HepG2 (cell line): ENCODE results near the gene PARD3. TPM values are rescaled to one million over a fixed set of nuclear protein-coding genes. Genes with fewer than 3 reads are reported as not detected.

ENCODE experiments used
- ATAC-seq: fragments of 200-7000 bp; cut with Tn5 transposase; 3 replicates; pipeline ENCODE4 v1.9.1; 2020; ENCODE audit warnings: mild to moderate bottlenecking, moderate library complexity
- BruUV-seq: library from RNA; stranded (reverse); fragments of 400-500 nt; replicated peaks from 2 replicates; lab custom pipeline; 2021; lab: Mats Ljungman, UMichigan
- CTCF ChIA-PET: fragments of 300-600 bp; formaldehyde crosslinking; extraction: SDS; loops from one replicate; lab custom pipeline; 2021; ENCODE audit warnings: low total read pairs, inconsistent platforms, low intra/inter-chr PET ratio; lab: Yijun Ruan, JAX
- POLR2A ChIA-PET: fragments of 350-600 bp; sonication (Branson Sonifier 250); formaldehyde crosslinking; loops from one replicate; lab custom pipeline; 2020; ENCODE audit warnings: antibody characterized with exemption, inconsistent platforms; lab: Yijun Ruan, JAX
- DNase-seq: peaks from one replicate; pipeline ENCODE4 v3.0.0-alpha.2; 2015; ENCODE audit warnings: low spot score
- FAIRE-seq: peaks from 3 replicates; lab custom pipeline; 2011; peaks lifted over from hg19 to GRCh38; lab: Jason Lieb, UNC
- H2AFZ ChIP-seq: one replicate; pipeline ENCODE4 v1.6.1; 2011; ENCODE audit warnings: low read length, inconsistent platforms
- H3K27ac ChIP-seq: fragments of 300-600 bp; 3 replicates; pipeline ENCODE4 v1.8.0; 2011; ENCODE audit warnings: mixed run types, mild to moderate bottlenecking, mixed read lengths, low read length, inconsistent platforms; ENCODE audit not compliant: insufficient read depth; ENCODE audit errors: extremely low read length
- H3K27me3 ChIP-seq, 2 experiments: fragments of 200-600 bp in 1 of 2; 2 replicates in 1 of 2; 3 replicates in 1 of 2; pipeline versions ENCODE4 v1.6.0 to v1.8.0; 2011; ENCODE audit warnings: low read length in 2 of 2, mild to moderate bottlenecking in 2 of 2, moderate library complexity in 2 of 2, inconsistent platforms in 1 of 2; ENCODE audit not compliant: insufficient read depth in 2 of 2, control insufficient read depth in 1 of 2
- H3K36me3 ChIP-seq, 2 experiments: fragments of 200-600 bp in 1 of 2; replicated peaks in 1 of 2; 2 replicates in 1 of 2; 3 replicates in 1 of 2; pipeline versions ENCODE4 v1.5.1 to v1.8.0; 2011; ENCODE audit warnings: low read length in 2 of 2, inconsistent platforms in 1 of 2; ENCODE audit not compliant: insufficient read depth in 2 of 2, control insufficient read depth in 1 of 2
- H3K4me1 ChIP-seq: 2 replicates; pipeline ENCODE4 v1.5.1; 2012; ENCODE audit warnings: low read length, inconsistent platforms; ENCODE audit not compliant: insufficient read depth
- H3K4me2 ChIP-seq: 2 replicates; pipeline ENCODE4 v1.6.0; 2011; ENCODE audit warnings: low read depth, low read length, inconsistent platforms
- H3K4me3 ChIP-seq, 3 experiments: fragments of 200-600 bp in 1 of 3; sonication (generic), shearing (Covaris generic) in 1 of 3; replicated peaks in 1 of 3; 2 replicates each; pipeline ENCODE4 v1.5.1; 2011 to 2016; ENCODE audit warnings: low read length in 3 of 3, inconsistent platforms in 2 of 3, low read depth in 2 of 3, mild to moderate bottlenecking in 2 of 3, control low read depth in 1 of 3, mixed read lengths in 1 of 3; ENCODE audit not compliant: insufficient read depth in 1 of 3
- H3K79me2 ChIP-seq: one replicate; pipeline ENCODE4 v1.6.1; 2011; ENCODE audit warnings: low read length, inconsistent platforms; ENCODE audit not compliant: insufficient read depth
- H3K9ac ChIP-seq: 2 replicates; pipeline ENCODE4 v1.6.0; 2011; ENCODE audit warnings: mild to moderate bottlenecking, low read depth, low read length, inconsistent platforms; ENCODE audit not compliant: insufficient read depth
- H3K9me3 ChIP-seq: 2 replicates; pipeline ENCODE4 v1.5.1; 2012; ENCODE audit warnings: mild to moderate bottlenecking, low read length
- H4K20me1 ChIP-seq: 2 replicates; pipeline ENCODE4 v1.6.0; 2011; ENCODE audit warnings: inconsistent platforms, mild to moderate bottlenecking, low read length, moderate library complexity; ENCODE audit not compliant: insufficient read depth
- KLF6 ChIP-seq: IDR thresholded peaks from 2 replicates; pipeline ENCODE4 v1.8.0; 2016; ENCODE audit warnings: missing biosample characterization, missing genetic modification reagents
- MAFK ChIP-seq, 2 experiments: IDR thresholded peaks in 1 of 2; conservative IDR thresholded peaks in 1 of 2; 2 replicates each; pipeline ENCODE4 v1.6.1; 2011; ENCODE audit warnings: improper control_type of control experiment in 2 of 2, low read length in 2 of 2
- PAF1 ChIP-seq: IDR thresholded peaks from 2 replicates; pipeline ENCODE4 v1.6.1; 2016; ENCODE audit warnings: missing genetic modification reagents, missing compliant biosample characterization
- SP140L ChIP-seq: sonication (generic); formaldehyde crosslinking; IDR thresholded peaks from 2 replicates; pipeline ENCODE4 v1.4.0; 2020; ENCODE audit warnings: missing genetic modification reagents, borderline replicate concordance
- SRF ChIP-seq: IDR thresholded peaks from 2 replicates; pipeline ENCODE4 v1.6.1; 2011; ENCODE audit warnings: mild to moderate bottlenecking, low read depth, low read length, moderate library complexity
- WGBS: methylation state at CpG from one replicate; pipeline ENCODE4 v1.1.6; 2017; ENCODE audit warnings: low lambda C conversion rate; 5-methylcytosine and 5-hydroxymethylcytosine counted together
- in situ Hi-C: cut with HindIII; loops from 2 replicates; pipeline ENCODE4 v1.10.0; 2017; ENCODE audit warnings: low pct_unique_long_range_greater_than_20kb; ENCODE audit not compliant: extremely low pct_ligation_motif_present
- intact Hi-C: fragments of 100-400 bp; cut with micrococcal nuclease; formaldehyde crosslinking; loops from one replicate; pipeline ENCODE4 v1.10.0; 2022; ENCODE audit not compliant: unreplicated experiment
- polyA plus RNA-seq, 8 experiments: library from polyadenylated mRNA; depleted of rRNA in 3 of 8; stranded (reverse) in 7 of 8; unstranded in 1 of 8; fragments of >200 nt; fragmentation: Illumina TruSeq in 4 of 8; extraction: Trizol in 4 of 8; gene quantifications; 2 replicates each; pipeline versions ENCODE4 v1.2.1 to v1.2.3, GENCODE V29; 2011 to 2016; ENCODE audit warnings: low read depth in 4 of 8, missing spikeins in 1 of 8, mixed read lengths in 1 of 8; ENCODE audit not compliant: insufficient read depth in 1 of 8
- total RNA-seq, 5 experiments: library from RNA; depleted of rRNA; stranded (reverse); fragments of >200 nt; fragmentation: Illumina TruSeq; extraction: Trizol; gene quantifications; 2 replicates each; pipeline ENCODE4 v1.2.3, GENCODE V29; 2016; ENCODE audit warnings: low read depth in 1 of 5
- TF ChIP-seq, protein P1 (sequence below): sonication (generic); formaldehyde crosslinking; IDR thresholded peaks from 2 replicates; pipeline ENCODE4 v1.8.1; 2023; ENCODE audit warnings: mild to moderate bottlenecking, missing genetic modification reagents
- TF ChIP-seq, protein P2 (sequence below): IDR thresholded peaks from 2 replicates; pipeline ENCODE4 v1.6.1; 2016; ENCODE audit warnings: low read depth, control low read depth
- TF ChIP-seq, protein P3 (sequence below): sonication (generic); formaldehyde crosslinking; IDR thresholded peaks from 2 replicates; pipeline ENCODE4 v1.8.0; 2022; ENCODE audit warnings: low read depth, missing genetic modification reagents
- TF ChIP-seq, protein P4 (sequence below): sonication (generic); formaldehyde crosslinking; IDR thresholded peaks from 2 replicates; pipeline ENCODE4 v1.5.0; 2020; ENCODE audit warnings: mild to moderate bottlenecking, missing genetic modification reagents, moderate library complexity
- TF ChIP-seq, protein P5 (sequence below): sonication (generic); formaldehyde crosslinking; IDR thresholded peaks from 2 replicates; pipeline ENCODE4 v1.4.0; 2020; ENCODE audit warnings: missing genetic modification reagents, borderline replicate concordance
- TF ChIP-seq, protein P6 (sequence below): IDR thresholded peaks from 2 replicates; pipeline ENCODE4 v1.6.1; 2016
- TF ChIP-seq, protein P7 (sequence below): sonication (generic); formaldehyde crosslinking; IDR thresholded peaks from 2 replicates; pipeline ENCODE4 v1.8.0; 2022; ENCODE audit warnings: mild to moderate bottlenecking, missing genetic modification reagents, moderate library complexity

The PARD3 gene
- total and polyA plus RNA-seq, 2 of the 13 experiments (the other 11 are each of a cell fraction or from before 2014, with no cell fraction given): 40.9 to 60.0 TPM

DNA sequence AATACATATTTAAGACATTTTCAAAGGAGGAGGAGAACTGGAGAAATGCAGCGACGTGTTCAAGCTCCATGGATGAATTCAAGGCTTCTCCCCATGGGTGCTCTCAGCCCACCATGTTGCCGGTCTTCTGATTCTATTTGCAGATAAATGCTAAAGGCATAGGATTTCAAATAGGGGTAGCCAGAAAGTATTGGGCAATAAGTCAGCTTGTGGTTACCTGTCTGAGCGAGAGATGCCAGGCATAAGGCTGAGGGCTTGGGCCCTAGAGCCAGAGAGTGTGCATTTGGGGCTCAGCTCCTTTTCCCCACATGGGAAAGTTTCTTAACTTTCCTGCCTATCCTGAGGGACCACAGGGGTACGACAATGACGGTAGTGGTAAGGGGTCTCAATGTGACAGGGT is 180.0 kb downstream of the PARD3 start:
- no peaks in the 10 kb centered on the region for H3K27me3 ChIP-seq
- CTCF ChIA-PET: no interaction called here
- no peak overlapping the region for H2AFZ ChIP-seq
- 93% methylated on average over 6 of the region's 6 CpGs for WGBS
- in situ Hi-C loops (loop anchor here (25.0 kb wide), 2 partner anchors 498 to 1298 kb away; partner anchors contain the start of gene NRP1), intact Hi-C loops (loop anchor here (10.0 kb wide), 1 partner anchor 110 kb away; no protein-coding TSS in a partner anchor)
- no peak overlapping the region for H3K27ac ChIP-seq
- no peak for DNase-seq
- no peak overlapping the region for H3K4me2 ChIP-seq
- no peaks in the 10 kb centered on the region for H3K9me3 ChIP-seq
- H3K36me3 ChIP-seq: peaks cover 1 to 8% of the 10 kb centered on the region in 2 experiments; a peak in 1 of 5 replicates
- peaks cover 25% of the 10 kb centered on the region for H3K79me2 ChIP-seq
- H3K9ac ChIP-seq: no peak overlapping the region
- peaks cover 8% of the 10 kb centered on the region; the same call in 1 of the 2 replicates for H4K20me1 ChIP-seq
- ATAC-seq: no peak
- POLR2A ChIA-PET: no interaction called here
- peaks cover 17% of the 10 kb centered on the region for H3K4me1 ChIP-seq
- BruUV-seq: no TSS peak
- no peak overlapping the region for H3K4me3 ChIP-seq
- no peak for FAIRE-seq
- TF ChIP-seq MAFK (conservative IDR thresholded peaks at IDR 0.05 in 1 of 2, IDR thresholded peaks at IDR 0.05 in 1 of 2; ENCODE audit: low read length in 2 of 2) (no peak), SP140L (no peak), PAF1 (no peak), KLF6 (CRISPR knock-in tag) (no peak), SRF (no peak)
- TF ChIP-seq, protein P1, sequence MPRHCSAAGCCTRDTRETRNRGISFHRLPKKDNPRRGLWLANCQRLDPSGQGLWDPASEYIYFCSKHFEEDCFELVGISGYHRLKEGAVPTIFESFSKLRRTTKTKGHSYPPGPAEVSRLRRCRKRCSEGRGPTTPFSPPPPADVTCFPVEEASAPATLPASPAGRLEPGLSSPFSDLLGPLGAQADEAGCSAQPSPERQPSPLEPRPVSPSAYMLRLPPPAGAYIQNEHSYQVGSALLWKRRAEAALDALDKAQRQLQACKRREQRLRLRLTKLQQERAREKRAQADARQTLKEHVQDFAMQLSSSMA: no peak
- TF ChIP-seq, protein P2, sequence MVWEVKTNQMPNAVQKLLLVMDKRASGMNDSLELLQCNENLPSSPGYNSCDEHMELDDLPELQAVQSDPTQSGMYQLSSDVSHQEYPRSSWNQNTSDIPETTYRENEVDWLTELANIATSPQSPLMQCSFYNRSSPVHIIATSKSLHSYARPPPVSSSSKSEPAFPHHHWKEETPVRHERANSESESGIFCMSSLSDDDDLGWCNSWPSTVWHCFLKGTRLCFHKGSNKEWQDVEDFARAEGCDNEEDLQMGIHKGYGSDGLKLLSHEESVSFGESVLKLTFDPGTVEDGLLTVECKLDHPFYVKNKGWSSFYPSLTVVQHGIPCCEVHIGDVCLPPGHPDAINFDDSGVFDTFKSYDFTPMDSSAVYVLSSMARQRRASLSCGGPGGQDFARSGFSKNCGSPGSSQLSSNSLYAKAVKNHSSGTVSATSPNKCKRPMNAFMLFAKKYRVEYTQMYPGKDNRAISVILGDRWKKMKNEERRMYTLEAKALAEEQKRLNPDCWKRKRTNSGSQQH (CRISPR knock-in tag): no peak
- TF ChIP-seq, protein P3, sequence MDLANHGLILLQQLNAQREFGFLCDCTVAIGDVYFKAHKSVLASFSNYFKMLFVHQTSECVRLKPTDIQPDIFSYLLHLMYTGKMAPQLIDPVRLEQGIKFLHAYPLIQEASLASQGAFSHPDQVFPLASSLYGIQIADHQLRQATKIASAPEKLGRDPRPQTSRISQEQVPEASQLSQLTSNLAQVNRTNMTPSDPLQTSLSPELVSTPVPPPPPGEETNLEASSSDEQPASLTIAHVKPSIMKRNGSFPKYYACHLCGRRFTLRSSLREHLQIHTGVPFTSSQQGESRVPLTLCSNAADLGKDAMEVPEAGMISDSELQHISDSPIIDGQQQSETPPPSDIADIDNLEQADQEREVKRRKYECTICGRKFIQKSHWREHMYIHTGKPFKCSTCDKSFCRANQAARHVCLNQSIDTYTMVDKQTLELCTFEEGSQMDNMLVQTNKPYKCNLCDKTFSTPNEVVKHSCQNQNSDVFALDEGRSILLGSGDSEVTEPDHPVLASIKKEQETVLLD (CRISPR knock-in tag): no peak
- TF ChIP-seq, protein P4, sequence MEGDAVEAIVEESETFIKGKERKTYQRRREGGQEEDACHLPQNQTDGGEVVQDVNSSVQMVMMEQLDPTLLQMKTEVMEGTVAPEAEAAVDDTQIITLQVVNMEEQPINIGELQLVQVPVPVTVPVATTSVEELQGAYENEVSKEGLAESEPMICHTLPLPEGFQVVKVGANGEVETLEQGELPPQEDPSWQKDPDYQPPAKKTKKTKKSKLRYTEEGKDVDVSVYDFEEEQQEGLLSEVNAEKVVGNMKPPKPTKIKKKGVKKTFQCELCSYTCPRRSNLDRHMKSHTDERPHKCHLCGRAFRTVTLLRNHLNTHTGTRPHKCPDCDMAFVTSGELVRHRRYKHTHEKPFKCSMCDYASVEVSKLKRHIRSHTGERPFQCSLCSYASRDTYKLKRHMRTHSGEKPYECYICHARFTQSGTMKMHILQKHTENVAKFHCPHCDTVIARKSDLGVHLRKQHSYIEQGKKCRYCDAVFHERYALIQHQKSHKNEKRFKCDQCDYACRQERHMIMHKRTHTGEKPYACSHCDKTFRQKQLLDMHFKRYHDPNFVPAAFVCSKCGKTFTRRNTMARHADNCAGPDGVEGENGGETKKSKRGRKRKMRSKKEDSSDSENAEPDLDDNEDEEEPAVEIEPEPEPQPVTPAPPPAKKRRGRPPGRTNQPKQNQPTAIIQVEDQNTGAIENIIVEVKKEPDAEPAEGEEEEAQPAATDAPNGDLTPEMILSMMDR (CRISPR knock-in tag): no peak
- TF ChIP-seq, protein P5, sequence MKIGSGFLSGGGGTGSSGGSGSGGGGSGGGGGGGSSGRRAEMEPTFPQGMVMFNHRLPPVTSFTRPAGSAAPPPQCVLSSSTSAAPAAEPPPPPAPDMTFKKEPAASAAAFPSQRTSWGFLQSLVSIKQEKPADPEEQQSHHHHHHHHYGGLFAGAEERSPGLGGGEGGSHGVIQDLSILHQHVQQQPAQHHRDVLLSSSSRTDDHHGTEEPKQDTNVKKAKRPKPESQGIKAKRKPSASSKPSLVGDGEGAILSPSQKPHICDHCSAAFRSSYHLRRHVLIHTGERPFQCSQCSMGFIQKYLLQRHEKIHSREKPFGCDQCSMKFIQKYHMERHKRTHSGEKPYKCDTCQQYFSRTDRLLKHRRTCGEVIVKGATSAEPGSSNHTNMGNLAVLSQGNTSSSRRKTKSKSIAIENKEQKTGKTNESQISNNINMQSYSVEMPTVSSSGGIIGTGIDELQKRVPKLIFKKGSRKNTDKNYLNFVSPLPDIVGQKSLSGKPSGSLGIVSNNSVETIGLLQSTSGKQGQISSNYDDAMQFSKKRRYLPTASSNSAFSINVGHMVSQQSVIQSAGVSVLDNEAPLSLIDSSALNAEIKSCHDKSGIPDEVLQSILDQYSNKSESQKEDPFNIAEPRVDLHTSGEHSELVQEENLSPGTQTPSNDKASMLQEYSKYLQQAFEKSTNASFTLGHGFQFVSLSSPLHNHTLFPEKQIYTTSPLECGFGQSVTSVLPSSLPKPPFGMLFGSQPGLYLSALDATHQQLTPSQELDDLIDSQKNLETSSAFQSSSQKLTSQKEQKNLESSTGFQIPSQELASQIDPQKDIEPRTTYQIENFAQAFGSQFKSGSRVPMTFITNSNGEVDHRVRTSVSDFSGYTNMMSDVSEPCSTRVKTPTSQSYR: no peak
- TF ChIP-seq, protein P6, sequence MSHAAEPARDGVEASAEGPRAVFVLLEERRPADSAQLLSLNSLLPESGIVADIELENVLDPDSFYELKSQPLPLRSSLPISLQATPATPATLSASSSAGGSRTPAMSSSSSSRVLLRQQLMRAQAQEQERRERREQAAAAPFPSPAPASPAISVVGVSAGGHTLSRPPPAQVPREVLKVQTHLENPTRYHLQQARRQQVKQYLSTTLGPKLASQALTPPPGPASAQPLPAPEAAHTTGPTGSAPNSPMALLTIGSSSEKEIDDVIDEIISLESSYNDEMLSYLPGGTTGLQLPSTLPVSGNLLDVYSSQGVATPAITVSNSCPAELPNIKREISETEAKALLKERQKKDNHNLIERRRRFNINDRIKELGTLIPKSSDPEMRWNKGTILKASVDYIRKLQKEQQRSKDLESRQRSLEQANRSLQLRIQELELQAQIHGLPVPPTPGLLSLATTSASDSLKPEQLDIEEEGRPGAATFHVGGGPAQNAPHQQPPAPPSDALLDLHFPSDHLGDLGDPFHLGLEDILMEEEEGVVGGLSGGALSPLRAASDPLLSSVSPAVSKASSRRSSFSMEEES (CRISPR knock-in tag): no peak
- TF ChIP-seq, protein P7, sequence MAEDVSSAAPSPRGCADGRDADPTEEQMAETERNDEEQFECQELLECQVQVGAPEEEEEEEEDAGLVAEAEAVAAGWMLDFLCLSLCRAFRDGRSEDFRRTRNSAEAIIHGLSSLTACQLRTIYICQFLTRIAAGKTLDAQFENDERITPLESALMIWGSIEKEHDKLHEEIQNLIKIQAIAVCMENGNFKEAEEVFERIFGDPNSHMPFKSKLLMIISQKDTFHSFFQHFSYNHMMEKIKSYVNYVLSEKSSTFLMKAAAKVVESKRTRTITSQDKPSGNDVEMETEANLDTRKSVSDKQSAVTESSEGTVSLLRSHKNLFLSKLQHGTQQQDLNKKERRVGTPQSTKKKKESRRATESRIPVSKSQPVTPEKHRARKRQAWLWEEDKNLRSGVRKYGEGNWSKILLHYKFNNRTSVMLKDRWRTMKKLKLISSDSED: no peak
